UCSD-AML1 (cell line): ENCODE measurements around the gene LMNTD1.
"Not testable (repeated sequence)": the region's sequence is repeated elsewhere in the genome, so short reads cannot be mapped to it uniquely, and the experiment has no call there.

Experiments
- DNase-seq: peaks from one replicate; lab custom pipeline; 2025; ENCODE audit not compliant: unreplicated experiment; lab: John Stamatoyannopoulos, UW

LMNTD1 gene, protein sequence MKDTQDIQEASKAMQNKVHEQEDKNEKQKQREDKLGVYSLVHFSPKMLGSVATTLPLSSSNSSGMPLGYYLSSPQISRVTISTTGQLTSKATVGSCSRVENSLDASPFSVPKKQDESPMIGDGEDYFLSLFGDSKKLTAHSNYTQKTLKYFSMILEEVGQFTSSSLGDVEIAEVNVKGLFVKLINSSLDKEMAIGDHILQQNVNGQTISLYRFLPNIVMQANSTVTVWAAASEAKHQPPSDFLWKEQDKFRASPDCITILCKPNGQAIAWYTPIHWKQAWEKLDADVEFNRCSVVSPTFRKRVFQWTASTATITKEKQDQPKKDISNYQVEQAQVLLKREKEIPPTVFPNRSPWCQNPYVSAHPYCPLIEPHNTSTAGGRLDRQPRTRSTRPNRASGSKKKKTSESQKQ

DNA sequence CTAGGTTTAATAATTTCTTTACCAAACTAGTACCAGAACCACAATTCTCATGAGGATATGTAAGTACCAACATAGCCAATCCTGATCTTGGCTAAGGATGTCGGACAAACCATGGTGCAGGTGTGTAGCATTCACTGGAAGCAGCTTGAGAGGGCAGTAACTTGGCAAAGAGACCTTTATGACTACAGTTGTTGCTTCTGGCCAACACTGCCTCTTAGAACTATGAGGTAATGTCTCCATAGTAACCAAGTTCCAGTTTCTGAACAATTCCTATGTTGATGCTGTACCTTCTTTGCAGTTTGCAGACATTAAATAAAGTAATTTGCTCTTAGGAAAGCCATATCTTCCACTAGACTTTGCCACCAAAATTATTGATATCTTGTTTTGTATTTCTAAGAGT lies at the start of gene LMNTD1:
TSS of gene LMNTD1 (minus strand) at position 186 of the 400 bp plus-strand sequence. CDS start 324 bp downstream, outside the sequence.
- DNase-seq, result no peak

DNA sequence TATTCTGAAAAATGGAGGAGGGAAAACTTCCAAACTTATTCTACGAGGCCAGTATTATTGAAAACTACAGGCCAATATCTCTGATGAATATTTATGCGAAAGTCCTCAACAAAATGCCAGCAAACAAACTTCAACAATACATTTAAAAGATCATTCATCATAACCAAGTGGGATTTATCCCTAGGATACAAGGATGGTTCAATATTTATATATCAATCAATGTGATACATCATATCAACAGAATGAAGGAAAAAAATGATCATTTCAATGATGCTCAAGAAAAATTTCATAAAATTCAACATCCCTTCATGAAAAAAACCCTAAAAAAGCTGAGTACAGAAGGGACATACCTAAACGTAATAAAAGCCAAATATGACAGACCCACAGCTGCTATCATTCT lies 45.9 kb upstream of the LMNTD1 start:
- DNase-seq, result no peak

DNA sequence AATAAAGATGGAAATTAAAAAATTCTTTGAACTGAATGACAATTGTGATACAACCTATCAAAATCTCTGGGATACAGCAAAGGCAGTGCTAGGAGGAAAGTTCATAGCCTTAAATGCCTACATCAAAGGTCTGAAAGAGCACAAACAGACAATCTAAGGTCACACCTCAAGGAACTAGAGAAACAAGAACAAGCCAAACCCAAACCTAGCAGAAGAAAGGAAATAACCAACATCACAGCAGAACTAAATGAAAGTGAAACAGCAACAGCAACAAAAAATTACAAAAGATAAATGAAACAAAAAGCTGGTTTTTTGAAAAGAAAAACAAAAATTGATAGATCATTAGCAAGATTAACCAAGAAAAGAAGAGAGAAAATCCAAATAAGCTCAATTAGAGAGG lies 42.4 kb upstream of the LMNTD1 start:
- DNase-seq, result not testable (repeated sequence)

DNA sequence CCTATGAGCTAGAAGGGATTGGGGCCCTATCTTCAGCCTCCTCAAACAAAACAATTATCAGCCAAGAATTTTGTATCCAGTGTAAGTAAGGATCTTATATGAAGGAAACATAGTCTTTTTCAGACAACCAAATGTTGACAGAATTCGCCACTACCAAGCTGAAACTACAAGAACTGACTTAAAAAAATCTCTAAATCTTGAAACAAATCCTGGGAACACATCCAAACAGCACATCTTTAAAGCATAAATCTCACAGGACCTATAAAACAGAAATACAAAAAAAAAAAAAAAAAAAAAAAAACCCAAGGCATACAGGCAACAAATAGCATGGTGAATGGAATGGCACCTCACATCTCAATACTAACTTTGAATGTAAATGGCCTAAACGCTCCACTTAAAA lies 41.3 kb upstream of the LMNTD1 start:
- DNase-seq, result no peak

DNA sequence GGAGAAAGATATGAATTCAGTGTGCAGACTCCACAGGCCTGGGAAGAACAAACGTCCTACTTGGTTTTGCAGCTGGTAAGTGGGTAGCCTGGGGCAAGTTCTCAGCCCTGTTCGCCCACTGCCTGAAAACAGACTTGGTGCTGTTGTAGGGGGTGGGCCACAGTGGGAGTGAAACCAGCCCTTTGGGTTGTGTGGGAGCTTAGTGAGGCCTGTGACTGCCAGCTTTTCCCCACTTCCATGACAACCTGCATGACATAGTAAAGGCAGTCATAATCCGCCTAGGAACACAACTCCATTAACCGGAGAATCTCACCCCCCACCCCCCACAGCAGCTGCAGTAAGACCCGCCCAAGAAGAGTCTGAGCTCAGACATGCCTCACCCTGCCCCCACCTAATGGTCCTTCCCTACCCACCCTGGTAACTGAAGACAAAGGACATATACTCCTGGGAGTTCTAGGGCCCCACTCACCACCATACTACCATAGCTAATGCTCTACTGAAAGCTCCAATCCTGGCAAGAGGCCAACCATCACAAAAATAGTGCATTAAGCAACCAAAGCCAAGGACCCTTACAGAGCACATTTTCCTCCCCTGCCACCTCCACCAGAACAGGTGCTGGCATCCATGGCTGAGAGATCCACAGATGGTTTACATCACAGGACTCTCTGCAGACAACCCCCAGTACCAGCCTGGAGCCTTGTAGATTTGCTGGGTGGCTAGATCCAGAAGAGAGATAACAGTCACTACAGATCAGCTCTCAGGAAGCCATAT lies 39.8 kb upstream of the LMNTD1 start:
- no peak for DNase-seq

DNA sequence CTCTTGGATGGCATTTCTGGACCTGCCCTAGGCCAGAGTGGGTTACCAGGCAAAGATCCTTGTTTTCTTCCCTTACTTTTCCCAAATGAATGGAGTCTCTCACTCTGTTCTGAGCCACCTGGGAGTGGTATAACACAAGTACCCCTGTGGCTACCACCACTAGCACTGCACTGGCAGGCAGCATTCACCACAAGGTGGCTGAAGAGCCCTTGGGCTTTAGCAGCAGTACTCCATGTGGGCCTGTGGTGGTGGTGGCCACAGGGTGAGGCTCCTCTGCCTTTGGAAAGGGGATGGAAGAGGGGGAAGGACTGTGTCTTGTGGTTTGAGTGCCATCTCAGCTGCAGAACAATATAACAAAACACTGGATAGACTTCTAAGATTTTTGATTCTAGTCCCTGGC lies 38.1 kb upstream of the LMNTD1 start:
- DNase-seq, result peak; percentile 29

DNA sequence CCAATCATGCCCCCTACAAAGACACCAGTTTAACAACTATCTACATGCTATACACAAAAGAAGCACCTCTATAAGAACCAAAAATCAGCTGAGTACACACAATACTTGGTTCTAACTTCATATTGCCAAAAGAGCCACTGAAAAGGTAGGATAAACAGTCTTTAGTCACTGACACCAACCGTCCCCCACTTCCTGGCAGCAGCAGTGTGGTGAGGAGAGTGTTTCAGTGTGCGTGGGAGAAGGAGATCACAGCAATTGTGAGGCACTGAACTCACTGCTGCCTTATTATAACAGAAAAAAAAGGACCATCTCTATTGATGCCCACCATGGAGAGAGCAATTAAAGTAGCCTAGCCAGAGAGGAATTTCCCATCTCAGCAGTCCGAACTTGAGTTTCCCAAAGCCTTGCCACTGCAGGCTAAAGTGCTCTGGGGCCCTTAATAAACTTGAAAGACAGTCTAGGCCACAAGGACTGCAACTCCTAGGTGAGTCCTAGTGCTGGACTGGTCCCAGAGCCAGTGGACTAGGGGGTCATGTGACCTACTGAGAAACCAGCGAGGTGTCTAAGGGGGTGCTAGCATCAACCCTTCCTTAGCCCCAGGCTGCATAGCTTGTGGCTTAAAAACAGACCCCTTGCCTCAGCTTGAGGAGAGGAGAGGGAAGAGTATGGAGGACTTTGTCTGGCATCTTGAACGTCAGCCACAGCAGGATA lies 37.1 kb upstream of the LMNTD1 start:
- peak; percentile 13 for DNase-seq

DNA sequence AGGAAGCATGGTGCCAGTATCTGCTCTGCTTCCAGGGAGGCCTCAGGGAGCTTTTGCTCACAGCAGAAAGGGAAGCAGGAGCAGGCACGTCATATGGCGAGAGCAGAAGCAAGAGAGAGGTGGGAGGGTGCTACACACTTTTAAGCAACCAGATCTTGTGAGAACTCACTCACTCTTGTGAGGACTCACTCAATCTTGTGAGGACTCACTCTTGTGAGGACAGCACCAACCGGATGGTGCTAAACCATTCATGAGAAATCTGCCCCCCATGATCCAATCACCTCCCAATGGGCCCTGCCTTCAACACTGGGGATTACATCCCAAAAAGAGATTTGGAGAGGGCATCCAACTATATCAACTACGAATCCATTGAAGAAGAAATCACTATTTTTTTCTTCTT lies 34.3 kb upstream of the LMNTD1 start:
- DNase-seq, result no peak

DNA sequence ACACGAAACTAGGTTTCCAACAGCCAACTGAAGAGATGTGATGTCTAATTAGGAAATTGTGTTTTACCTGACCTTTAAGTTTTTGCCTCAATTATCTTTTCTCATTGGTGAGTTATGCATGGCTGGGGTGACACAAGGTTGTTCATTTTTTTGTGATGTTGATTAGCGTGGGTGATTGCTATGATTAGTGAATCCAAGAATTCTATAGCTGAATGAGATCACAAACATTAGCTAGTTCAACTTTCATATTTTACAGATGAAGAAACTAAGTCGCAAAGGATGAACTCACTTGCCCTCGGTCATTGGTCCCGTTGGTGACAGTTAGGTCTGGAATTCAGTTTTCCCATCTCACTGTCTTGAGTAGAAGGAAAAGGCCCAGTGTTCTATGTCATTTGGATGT lies 32.6 kb upstream of the LMNTD1 start:
- DNase-seq, result no peak

DNA sequence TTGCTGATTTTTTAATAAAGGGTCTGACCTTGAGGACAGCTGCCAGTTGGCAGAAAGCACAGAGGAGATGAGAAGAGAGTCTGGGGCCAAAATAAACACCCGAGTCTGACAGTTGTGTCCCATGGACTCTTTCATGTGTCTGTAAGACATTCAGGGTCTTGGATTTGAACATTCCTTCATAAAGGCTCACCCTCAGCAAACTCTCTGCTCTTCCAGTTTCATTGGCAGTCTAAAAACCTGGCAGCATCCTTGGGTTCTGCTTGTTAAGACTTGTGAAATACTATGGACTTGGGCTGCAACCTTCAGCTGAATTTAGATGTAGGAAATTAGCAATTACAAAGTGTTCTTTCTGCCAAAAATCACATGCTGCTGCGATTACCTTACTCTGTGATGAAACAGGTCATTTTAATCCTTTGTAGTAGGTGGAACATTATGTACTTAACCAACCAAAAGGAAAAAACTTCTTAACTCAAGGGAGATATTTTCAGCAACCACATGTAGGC lies 32.0 kb upstream of the LMNTD1 start:
- DNase-seq, result no peak

DNA sequence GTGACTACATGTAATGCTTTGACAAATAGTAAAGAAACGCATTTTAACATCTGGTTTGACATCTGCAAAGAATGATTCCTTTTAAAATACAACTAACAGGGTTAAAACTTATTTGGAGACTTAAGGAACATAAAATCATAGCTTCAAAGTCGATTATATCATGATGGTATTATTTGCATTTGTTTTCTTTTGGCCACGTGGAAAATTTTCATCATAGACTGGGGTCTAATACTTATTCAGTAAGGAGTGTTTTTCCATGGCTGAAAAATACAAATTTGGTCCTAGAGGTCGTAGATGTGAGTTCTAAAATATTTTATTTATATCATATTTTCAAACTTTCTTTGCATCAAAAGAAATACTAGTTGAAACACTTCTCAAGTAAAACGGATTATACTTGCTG lies 31.5 kb upstream of the LMNTD1 start:
- DNase-seq, result no peak

DNA sequence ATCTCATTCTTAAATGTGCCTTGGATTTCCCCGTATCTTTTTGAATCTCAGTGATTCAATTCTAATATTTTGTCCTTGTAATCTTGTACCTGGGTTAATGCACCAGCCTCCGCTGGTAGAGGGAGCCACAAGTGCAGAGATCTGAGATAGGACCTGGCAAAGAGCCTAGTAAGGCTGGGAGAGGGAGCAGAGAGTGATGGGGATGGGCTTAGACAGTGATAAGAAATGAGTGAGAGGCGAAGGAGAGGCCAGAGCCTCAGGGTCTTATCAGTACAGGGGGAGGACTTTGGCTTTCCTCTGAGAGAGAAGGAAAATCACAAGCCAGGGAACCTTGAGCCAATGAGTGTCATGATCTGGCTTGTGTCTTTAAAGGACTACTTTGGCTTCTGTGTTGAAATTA lies 30.5 kb upstream of the LMNTD1 start:
- no peak for DNase-seq

DNA sequence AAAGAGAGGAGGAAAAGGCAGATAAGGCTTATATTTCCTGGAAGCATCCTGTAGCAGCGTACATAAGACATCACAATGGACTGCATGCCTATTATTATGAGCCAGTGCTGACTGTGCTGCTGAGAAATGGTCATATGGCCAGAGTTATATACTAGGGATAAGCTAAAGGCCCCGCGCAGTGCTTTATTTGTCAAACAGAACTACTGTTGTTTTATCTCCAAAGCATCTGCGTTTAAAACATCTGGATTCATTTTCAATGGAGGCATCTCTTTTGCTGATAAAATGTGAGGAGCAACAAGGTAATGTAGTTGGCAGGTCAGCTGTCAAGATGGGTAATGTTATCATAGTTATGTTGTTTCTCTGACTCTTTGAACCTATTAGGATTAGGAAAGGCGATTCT lies 28.0 kb upstream of the LMNTD1 start:
- DNase-seq, result no peak

DNA sequence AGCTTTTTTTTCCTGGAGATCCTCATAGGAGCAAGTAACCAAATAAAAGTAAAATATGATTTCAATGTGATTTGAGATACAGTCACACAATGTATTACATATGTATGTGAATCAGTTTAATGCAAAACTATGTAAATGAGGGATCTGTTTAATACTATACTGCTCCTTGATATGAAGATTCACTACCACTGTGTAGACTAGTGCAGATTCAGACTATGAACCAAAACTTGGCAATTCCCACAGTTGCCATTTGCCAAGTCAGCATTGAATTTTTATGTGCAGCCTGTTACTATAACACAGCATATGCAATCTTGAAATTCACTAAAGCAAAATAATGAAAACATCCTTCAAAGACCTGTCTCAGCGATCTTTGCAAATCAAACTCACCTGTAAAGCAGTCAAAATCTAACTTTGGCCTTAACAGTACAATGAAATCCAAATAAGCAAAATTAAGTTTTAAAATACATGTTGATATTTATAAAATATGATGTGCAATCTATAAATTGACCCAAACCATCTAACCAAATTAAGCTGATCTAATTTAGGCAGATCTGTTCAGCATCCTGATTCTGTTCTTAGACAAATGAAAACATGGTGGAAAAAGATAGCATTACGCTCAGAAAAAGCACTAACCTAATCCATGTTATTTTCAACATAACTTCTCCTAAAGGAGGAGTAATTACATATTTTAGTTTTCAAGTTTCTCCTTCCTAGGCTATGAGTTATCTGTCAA lies 25.5 kb upstream of the LMNTD1 start:
- no peak for DNase-seq

DNA sequence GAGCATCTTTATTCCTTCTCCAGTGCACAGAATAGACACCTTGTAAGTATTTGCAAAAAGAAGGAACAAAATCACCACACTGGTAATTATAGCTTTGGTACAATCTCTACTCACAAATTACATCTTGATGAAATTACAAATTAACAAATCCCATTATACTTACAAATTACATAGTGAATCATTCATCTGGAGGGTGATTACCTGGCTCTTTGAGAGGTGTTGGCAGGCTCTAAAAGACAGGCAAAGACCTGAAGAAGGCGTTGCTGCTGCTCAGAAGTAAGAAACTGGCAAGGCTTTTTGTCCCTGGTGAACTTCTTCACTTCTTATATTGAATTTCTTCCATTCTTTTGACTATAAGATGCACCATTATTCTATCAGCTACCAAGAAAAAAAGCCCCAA lies 21.7 kb upstream of the LMNTD1 start:
- no peak for DNase-seq

DNA sequence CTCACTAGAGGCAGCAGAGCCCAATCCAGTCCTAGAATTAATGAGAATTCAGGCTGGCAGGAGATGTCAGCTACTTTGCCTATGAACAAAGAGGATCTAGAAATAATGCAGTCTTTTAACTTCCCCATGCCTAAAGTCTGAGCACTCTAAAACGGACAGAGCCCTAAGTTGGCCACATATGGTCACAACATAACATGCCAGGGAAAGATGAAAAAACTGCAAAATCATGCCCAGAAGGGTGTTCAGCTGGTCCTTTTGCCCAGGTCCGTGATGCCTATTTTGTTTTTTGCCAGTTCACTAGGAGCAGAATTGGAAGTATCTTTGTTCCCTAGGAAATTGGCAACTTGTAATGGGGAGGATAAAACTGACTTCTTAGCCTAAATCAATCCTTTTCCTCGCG lies 20.3 kb upstream of the LMNTD1 start:
- DNase-seq, result no peak

DNA sequence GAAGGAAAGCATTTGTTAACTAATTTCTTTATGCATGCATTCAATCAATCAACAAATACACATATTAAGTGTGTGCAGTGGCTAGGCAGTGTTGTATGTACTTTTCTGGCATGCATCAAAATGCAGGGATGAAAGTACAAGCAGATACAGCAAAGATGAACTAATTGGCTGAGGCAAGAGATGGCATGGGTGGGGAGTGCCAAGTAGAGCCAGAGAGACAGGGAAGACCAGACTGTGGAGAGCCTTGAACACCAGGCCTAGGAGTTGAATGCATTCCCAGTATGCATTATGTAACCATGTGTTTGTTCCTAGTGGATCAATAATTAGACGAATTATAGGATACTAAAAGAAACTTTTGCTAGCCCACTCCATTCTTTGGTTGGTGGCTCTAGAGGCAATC lies 17.3 kb upstream of the LMNTD1 start:
- DNase-seq, result no peak

DNA sequence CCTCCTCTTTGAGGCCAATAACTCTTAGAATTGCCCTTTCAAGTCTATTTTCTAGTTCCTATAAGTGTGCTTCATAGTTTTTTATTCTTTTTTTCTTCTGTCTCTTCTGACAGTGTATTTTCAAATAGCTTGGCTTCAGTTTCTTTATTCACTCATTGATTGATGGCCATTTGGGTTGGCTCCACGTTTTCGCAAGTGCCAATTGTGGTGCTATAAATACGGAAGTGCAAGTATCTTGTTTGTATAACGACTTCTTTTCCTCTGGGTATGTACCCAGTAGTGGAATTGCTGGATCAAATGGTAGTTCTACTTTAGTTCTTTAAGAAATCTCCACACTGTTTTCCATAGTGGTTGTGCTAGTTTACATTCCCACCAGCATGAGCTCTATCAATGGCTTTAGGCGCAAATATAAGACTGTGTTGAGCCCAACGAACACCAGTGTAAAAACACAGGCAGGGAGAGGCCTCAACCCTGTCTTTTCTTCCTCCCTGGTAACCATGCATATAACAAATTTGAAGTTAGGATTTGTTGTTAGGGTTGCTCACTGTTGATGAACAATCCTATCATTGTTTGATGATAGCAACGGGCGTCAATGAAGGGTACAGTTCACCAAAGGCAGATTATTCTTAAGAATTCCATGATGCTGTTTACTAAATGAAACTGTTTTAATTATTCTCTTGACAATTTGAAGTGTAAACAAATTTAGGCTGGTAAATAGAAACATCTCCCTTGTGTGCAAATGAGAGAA lies 13.3 kb upstream of the LMNTD1 start:
- DNase-seq, result no peak

DNA sequence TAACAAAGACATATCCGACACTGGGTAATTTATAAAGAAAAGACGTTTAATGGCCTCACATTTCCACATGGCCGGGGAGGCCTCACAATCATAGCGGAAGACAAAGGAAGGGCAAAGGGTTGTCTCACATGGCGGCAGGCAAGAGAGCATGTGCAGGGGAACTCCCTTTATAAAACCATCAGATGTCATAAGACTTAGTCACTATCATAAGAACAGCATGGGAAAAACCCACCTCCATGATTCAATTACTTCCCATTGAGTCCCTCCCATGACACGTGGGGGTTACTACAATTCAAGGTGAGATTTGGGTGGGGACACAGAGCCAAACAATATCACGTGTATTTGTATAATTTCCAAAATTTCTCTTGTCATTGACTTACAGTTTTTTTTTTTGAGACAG lies 5.5 kb upstream of the LMNTD1 start:
- no peak for DNase-seq

DNA sequence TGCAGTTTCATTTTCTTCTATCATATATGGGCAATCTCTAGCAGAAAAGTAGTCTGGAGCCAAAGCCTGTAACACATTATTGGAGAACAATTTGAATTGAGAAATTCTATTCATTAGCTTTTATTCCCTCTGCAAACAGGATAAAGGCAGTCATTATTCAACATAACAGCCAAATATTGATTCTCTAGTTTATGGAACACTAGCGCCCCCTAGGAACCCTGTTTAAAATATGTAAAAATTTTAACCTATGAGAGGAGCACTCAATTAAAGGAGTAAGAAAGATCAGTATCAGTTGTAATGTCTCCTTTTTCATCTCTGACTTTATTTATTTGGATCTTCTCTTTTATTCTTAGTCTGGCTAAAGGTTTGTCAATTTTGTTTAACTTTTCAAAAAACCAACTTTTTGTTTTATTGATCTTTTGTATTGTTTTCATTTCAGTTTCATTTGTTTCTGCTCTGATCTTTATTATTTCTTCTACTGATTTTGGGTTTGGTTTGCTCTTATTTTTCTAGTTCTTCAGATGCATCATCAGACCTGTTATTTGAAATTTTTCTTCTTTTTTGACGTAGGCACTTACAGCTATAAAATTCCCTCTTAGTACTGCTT lies 4.8 kb upstream of the LMNTD1 start:
- no peak for DNase-seq
